Heart left ventricle (tissue), 16 donors: ENCODE data around the gene BMP10. TPM values are rescaled to one million over a fixed set of nuclear protein-coding genes. Genes with fewer than 3 reads are reported as not detected.
A peak's percentile ranks its signal among the peaks of the same experiment; 100 is the strongest.

Experiments used
- ATAC-seq, 4 donors: fragments of 200-7000 bp; cut with Tn5 transposase; one replicate each; pipeline ENCODE4 v1.9.1; 2020 to 2022; ENCODE audit warnings: moderate library complexity in 4 of 4, mild to moderate bottlenecking in 3 of 4, moderate number of reproducible peaks in 1 of 4
- DNase-seq, 5 donors: peaks; one replicate each; pipeline ENCODE4 v3.0.0-alpha.2; 2020
- H3K27ac ChIP-seq, 12 donors: fragments of 200-600 bp; sonication (generic) in 4 of 12; one replicate each; pipeline versions ENCODE4 v1.5.0 to v1.8.0; 2016 to 2022; ENCODE audit warnings: mild to moderate bottlenecking in 2 of 12
- H3K27me3 ChIP-seq, 9 donors: fragments of 200-600 bp; sonication (generic) in 2 of 9; one replicate each; pipeline versions ENCODE4 v1.5.1 to v1.8.0; 2016 to 2022; ENCODE audit warnings: mild to moderate bottlenecking in 3 of 9
- H3K36me3 ChIP-seq, 9 donors: fragments of 200-600 bp; sonication (generic) in 2 of 9; one replicate each; pipeline versions ENCODE4 v1.5.0 to v1.8.0; 2018 to 2022; ENCODE audit warnings: mild to moderate bottlenecking in 2 of 9
- H3K4me1 ChIP-seq, 12 donors: fragments of 200-600 bp; sonication (generic) in 4 of 12; one replicate each; pipeline versions ENCODE4 v1.5.0 to v1.8.0; 2016 to 2022; ENCODE audit warnings: mild to moderate bottlenecking in 3 of 12
- H3K4me3 ChIP-seq, 12 donors: fragments of 200-600 bp; sonication (generic) in 4 of 12; one replicate each; pipeline versions ENCODE4 v1.5.0 to v1.8.0; 2017 to 2022; ENCODE audit warnings: mild to moderate bottlenecking in 9 of 12, moderate library complexity in 4 of 12
- H3K9me3 ChIP-seq, 12 donors: fragments of 200-600 bp; sonication (generic) in 4 of 12; one replicate each; pipeline versions ENCODE4 v1.5.0 to v1.8.0; 2016 to 2022; ENCODE audit warnings: mild to moderate bottlenecking in 1 of 12
- CTCF ChIP-seq, 12 donors: fragments of 200-600 bp; sonication (generic) in 4 of 12; IDR thresholded peaks; one replicate each; pipeline versions ENCODE4 v1.5.0 to v1.8.0; 2018 to 2022; ENCODE audit warnings: antibody characterized with exemption in 12 of 12, mild to moderate bottlenecking in 5 of 12
- POLR2A ChIP-seq, 2 donors: fragments of 450-650 bp; IDR thresholded peaks; one replicate each; pipeline ENCODE4 v1.6.1; 2017; ENCODE audit warnings: antibody characterized with exemption in 2 of 2, mild to moderate bottlenecking in 2 of 2, moderate library complexity in 2 of 2
- WGBS, 4 donors: extraction: QIAGEN DNeasy Blood & Tissue Kit in 2 of 4; methylation state at CpG; one replicate each; pipeline versions ENCODE4 v1.1.5 to v1.1.7; 2013 to 2018; 5-methylcytosine and 5-hydroxymethylcytosine counted together
- intact Hi-C, 10 donors: fragments of 100-400 bp; cut with DNase I; formaldehyde crosslinking; loops; one replicate each; pipeline versions ENCODE4 v1.11.1 to v1.14.2; 2022
- polyA plus RNA-seq, 2 donors: library from polyadenylated mRNA; stranded (reverse); fragments of 200-250 nt; gene quantifications; one replicate each; pipeline ENCODE4 v1.2.3, GENCODE V29; 2013
- total RNA-seq, 9 donors: library from RNA; depleted of rRNA in 2 of 9; stranded (reverse); fragments of >200 nt in 2 of 9; fragmentation: NEBNext Ultra II Directional in 3 of 9; extraction: Animal tissue kit (Norgen Biotek cat#: 25700) in 3 of 9; gene quantifications; one replicate each; pipeline versions ENCODE4 v1.1.0 to v1.2.4, GENCODE V29; 2016 to 2023
- donor health status: ischemic (EF 13 %, LVEDD 7.1; RV severe dilation, severe dysfunction).
- donor health status: healthy with polysubstance abuse.
- donor health status: DM: no; HTN: yes; CAD: no.
- donor health status: DM: no; HTN: no; CAD: no.
- donor health status: ischemic (EF 25% LVEDD 6.9; RV normal size, moderate dysfunction).
- donor health status: ischemic (EF 25% LVEDD 5.7; RV mildly dilated, moderate dysfunction).
- donor health status: healthy.
- donor health status: DM: yes; HTN: yes; CAD: no.
- donor health status: ischemic (EF 35%, LVEDD 5.7; RV mildly dilated, moderate dysfunction).
- donor health status: nonischemic (EF 11% LVEDD 7.7; RV severe dilation, severe dysfunction).
- donor health status: DM: yes; HTN: yes; CAD: no.
- donor health status: PGD.
- donor health status: ischemic (EF 29% LVEDD 5.4; RV normal size, mild dysfunction).
- donor health status: nonischemic (EF 23%, LVEDD 6.1; RV moderate dilation, normal function).

The BMP10 gene
- total and polyA plus RNA-seq, 11 donors = 0.15 to 5.9 (median 1.7) TPM; not detected in 7

GRCh38 chr2:68824831-68825230 is 46.4 kb downstream of the BMP10 start:
- H3K27me3 ChIP-seq = no peaks in the 10 kb centered on the region
- ATAC-seq (no peak), DNase-seq (no peak)
- peaks cover 5 to 47% (median 20%) of the 10 kb centered on the region in 12 donors for H3K4me1 ChIP-seq
- no peak overlapping the region for H3K27ac ChIP-seq
- no peak overlapping the region for H3K4me3 ChIP-seq
- TF ChIP-seq CTCF (IDR thresholded peaks at IDR 0.05) = no peak
- intact Hi-C loops = loop anchor here in 2 of 10 donors (5.0 kb wide), 1 partner anchor 53 kb away; no protein-coding TSS in a partner anchor
- no peaks in the 10 kb centered on the region for H3K9me3 ChIP-seq
- 59 to 79% (median 71%) methylated on average over 2 of the region's 2 CpGs for WGBS, 4 donors
- H3K36me3 ChIP-seq = peaks cover 0 to 83% (median 38%) of the 10 kb centered on the region in 9 donors

- Histone ChIP-seq H3K27me3 (no peaks in the 10 kb centered on the region), H3K9me3 (no peaks in the 10 kb centered on the region), H3K36me3 (peaks cover 0 to 100% (median 60%) of the 10 kb centered on the region in 9 donors), H3K27ac (peak overlapping the region in 8 of 12 donors; percentile 0 to 58 (median 21)), H3K4me1 (peaks cover 0 to 29% (median 4%) of the 10 kb centered on the region in 12 donors), H3K4me3 (no peak overlapping the region)
- DNase-seq = peak in 1 of 5 donors; percentile 25
- no peak for TF ChIP-seq POLR2A (IDR thresholded peaks at IDR 0.05)
- intact Hi-C loops = no loop called here
- peak in 3 of 4 donors; percentile 16 to 71 (median 38) for ATAC-seq
- WGBS, 4 donors = 59 to 82% (median 71%) methylated on average over 15 of the region's 15 CpGs
These were observed 48.9 kb downstream of the BMP10 start for GRCh38 chr2:68822207-68822872.

GRCh38 chr2:68819556-68819955 is 51.6 kb downstream of the BMP10 start:
- 81 to 89% (median 86%) methylated on average over 6 of the region's 6 CpGs for WGBS, 4 donors
- Histone ChIP-seq H3K36me3 (peaks cover 0 to 100% (median 77%) of the 10 kb centered on the region in 9 donors), H3K27ac (no peak overlapping the region), H3K4me1 (peaks cover 0 to 13% (median 4%) of the 10 kb centered on the region in 12 donors), H3K27me3 (no peaks in the 10 kb centered on the region), H3K4me3 (no peak overlapping the region), H3K9me3 (no peaks in the 10 kb centered on the region)
- DNase-seq (no peak), ATAC-seq (no peak)
- TF ChIP-seq POLR2A (IDR thresholded peaks at IDR 0.05) (no peak), CTCF (IDR thresholded peaks at IDR 0.05) (no peak)
- intact Hi-C loops = loop anchor here in 1 of 10 donors (5.0 kb wide), 1 partner anchor 37 kb away; no protein-coding TSS in a partner anchor

- Histone ChIP-seq H3K4me3 (no peak overlapping the region), H3K27me3 (no peaks in the 10 kb centered on the region), H3K27ac (no peak overlapping the region), H3K36me3 (peaks cover 0 to 98% (median 81%) of the 10 kb centered on the region in 9 donors), H3K4me1 (peaks cover 0 to 14% (median 1%) of the 10 kb centered on the region in 12 donors), H3K9me3 (no peaks in the 10 kb centered on the region)
- intact Hi-C loops = loop anchor here in 1 of 10 donors (5.0 kb wide), 1 partner anchor 35 kb away; no protein-coding TSS in a partner anchor
- TF ChIP-seq POLR2A (IDR thresholded peaks at IDR 0.05) = no peak
- TF ChIP-seq CTCF (IDR thresholded peaks at IDR 0.05) = no peak
- ATAC-seq (no peak), DNase-seq (no peak)
These were observed 53.9 kb downstream of the BMP10 start for GRCh38 chr2:68817306-68817705.

Other genes starting within 250 kb of the BMP10 start
- gene PROKR1, start 227.8 kb downstream of the BMP10 start, total RNA-seq = not detected
- gene PROKR1, start 227.8 kb downstream of the BMP10 start, polyA plus RNA-seq = under 1 TPM in 1 of 2 donors, not detected in 1; 0.08 TPM
- gene ARHGAP25, start 136.6 kb downstream of the BMP10 start, total RNA-seq = 10 to 100 TPM in 2 of 9 donors, 1 to 10 TPM in 7; 2.6 to 27.9 (median 5.4) TPM
- gene ARHGAP25, start 136.6 kb downstream of the BMP10 start, polyA plus RNA-seq = 1 to 10 TPM; 2.9 to 4.8 TPM
- not detected for gene GKN2, start 81.5 kb upstream of the BMP10 start, total RNA-seq
- not detected for gene GKN2, start 81.5 kb upstream of the BMP10 start, polyA plus RNA-seq
- gene GKN1, start 103.2 kb upstream of the BMP10 start, total RNA-seq = not detected
- not detected for gene GKN1, start 103.2 kb upstream of the BMP10 start, polyA plus RNA-seq
- gene ANTXR1, start 141.8 kb upstream of the BMP10 start, total RNA-seq = 10 to 100 TPM; 13.1 to 75.2 (median 23.3) TPM
- 10 to 100 TPM in 1 of 2 donors, 1 to 10 TPM in 1; 5.8 to 26.3 TPM for gene ANTXR1, start 141.8 kb upstream of the BMP10 start, polyA plus RNA-seq